Lower leg skin (tissue), 3 donors: ENCODE data around the gene RGL4.

Experiments
- CTCF ChIP-seq, 3 donors: fragments of 450-650 bp; IDR thresholded peaks; one replicate each; pipeline ENCODE4 v1.5.1; 2016; ENCODE audit warnings: antibody characterized with exemption in 3 of 3, mild to moderate bottlenecking in 3 of 3, moderate library complexity in 2 of 3
- POLR2A ChIP-seq, 2 donors: fragments of 450-650 bp; IDR thresholded peaks; one replicate each; pipeline ENCODE4 v1.6.1; 2016 to 2017; ENCODE audit warnings: antibody characterized with exemption in 2 of 2, mild to moderate bottlenecking in 1 of 2, moderate library complexity in 1 of 2

GRCh38 chr22:23691748-23692423 lies 1.1 kb downstream of the RGL4 start:
- TF ChIP-seq CTCF (IDR thresholded peaks at IDR 0.05) (no peak), POLR2A (IDR thresholded peaks at IDR 0.05) (no peak)
